Measurements from ENCODE around the gene CDX2. TPM values are rescaled to one million over a fixed set of nuclear protein-coding genes. Genes with fewer than 3 reads are reported as not detected.

Gene CDX2
- total RNA-seq, 1 experiment from 2014 or later, result 12.5 TPM

GRCh38 chr13:27913160-27913559, 56.0 kb downstream of the CDX2 start:
- intact Hi-C loops (cut with micrococcal nuclease), result no loop called here
- ChIA-PET RAD21 (ENCODE audit: low non-redundant PET in 1 of 2, low total read pairs in 2 of 2, uncharacterized antibody in 2 of 2, unreplicated experiment in 2 of 2) (no interaction called here), CTCF (no interaction called here), POLR2A (no interaction called here)
- no peaks in the 10 kb centered on the region for H3K9me2 ChIP-seq (ENCODE audit: insufficient read depth)
- H3K4me1 ChIP-seq (ENCODE audit: control insufficient read depth in 1 of 2, insufficient read depth in 2 of 2, low read length in 2 of 2), result peaks cover 5 to 11% of the 10 kb centered on the region in 2 experiments
- TF ChIP-seq EZH2 (IDR thresholded peaks at IDR 0.05), result no peak
- TF ChIP-seq MAX (IDR thresholded peaks at IDR 0.05), result no peak
- TF ChIP-seq EGR1 (IDR thresholded peaks at IDR 0.05; ENCODE audit: low read depth), result no peak
- no peak for TF ChIP-seq ATF3 (IDR thresholded peaks at IDR 0.05)
- no peak for TF ChIP-seq REST (IDR thresholded peaks at IDR 0.05; ENCODE audit: low read depth)
- TF ChIP-seq ZBTB33 (IDR thresholded peaks at IDR 0.05; ENCODE audit: extremely low read depth, insufficient replicate concordance, low read length), result no peak
- TF ChIP-seq SP1 (IDR thresholded peaks at IDR 0.05; ENCODE audit: low read depth), result no peak
- no peak overlapping the region for H3K9ac ChIP-seq (ENCODE audit: low read length)
- no peak overlapping the region for H3K27ac ChIP-seq (ENCODE audit: low read depth, low read length)
- no peaks in the 10 kb centered on the region for H3K27me3 ChIP-seq (ENCODE audit: insufficient read depth, low read length)
- ATAC-seq (no peak), DNase-seq (ENCODE audit: low read depth, low spot score) (no peak)
- H3K79me2 ChIP-seq (ENCODE audit: insufficient read depth, low read length), result no peaks in the 10 kb centered on the region
- H3K4me2 ChIP-seq (ENCODE audit: low read length), result no peak overlapping the region
- no peak overlapping the region for H2AFZ ChIP-seq (ENCODE audit: low read depth, low read length, poor library complexity, severe bottlenecking)
- no TSS peak for BruUV-seq (replicated peaks)
- no peak overlapping the region for H3K4me3 ChIP-seq (replicated peaks in 1 of 2; ENCODE audit: low read depth in 1 of 2, low read length in 2 of 2)
- H4K20me1 ChIP-seq (ENCODE audit: insufficient read depth), result no peaks in the 10 kb centered on the region
- H3K36me3 ChIP-seq (ENCODE audit: control insufficient read depth in 1 of 2, insufficient read depth in 2 of 2, low read length in 2 of 2), result no peaks in the 10 kb centered on the region
- H3K9me3 ChIP-seq (ENCODE audit: control insufficient read depth in 1 of 2, insufficient read depth in 1 of 2, low read depth in 1 of 2, low read length in 2 of 2), result no peaks in the 10 kb centered on the region

Measured in HCT116 (cell line).